Fibroblast of peridontal ligament (primary cell): ENCODE data around the gene CHST11.

ENCODE experiments used
- DNase-seq: peaks from one replicate; pipeline ENCODE4 v3.0.0-alpha.2; 2010; ENCODE audit errors: extremely low read depth

Gene CHST11

DNA sequence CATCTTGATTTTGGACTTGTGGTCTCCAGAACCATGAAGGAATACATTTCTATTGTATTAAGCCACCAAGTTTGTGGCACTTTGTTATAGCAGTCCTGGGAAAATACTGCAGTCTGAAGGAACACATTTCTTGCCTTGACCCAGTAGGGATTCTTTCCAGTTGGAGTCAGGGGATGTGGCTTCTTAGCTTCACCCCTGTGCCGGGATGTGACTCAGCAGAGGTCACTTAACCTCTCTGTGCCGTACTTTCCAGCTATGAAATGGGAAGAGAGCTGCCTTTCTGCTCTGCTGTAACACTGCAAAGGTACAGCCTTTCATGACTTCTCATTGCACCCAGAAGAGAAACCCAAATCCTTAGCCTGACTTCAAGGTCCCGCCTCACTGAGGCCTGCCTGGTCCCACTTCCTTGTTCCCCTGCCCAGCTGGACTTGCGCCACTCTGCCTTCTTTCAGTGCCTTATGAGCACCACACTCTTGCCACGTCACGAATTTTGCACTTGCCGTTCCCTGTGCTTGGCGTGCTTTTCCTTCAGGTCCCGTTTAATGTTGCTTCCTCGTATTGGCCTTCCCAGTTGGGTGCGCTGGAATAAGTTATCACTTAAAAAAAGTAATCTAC lies 24.2 kb downstream of the CHST11 start:
- no peak for DNase-seq

DNA sequence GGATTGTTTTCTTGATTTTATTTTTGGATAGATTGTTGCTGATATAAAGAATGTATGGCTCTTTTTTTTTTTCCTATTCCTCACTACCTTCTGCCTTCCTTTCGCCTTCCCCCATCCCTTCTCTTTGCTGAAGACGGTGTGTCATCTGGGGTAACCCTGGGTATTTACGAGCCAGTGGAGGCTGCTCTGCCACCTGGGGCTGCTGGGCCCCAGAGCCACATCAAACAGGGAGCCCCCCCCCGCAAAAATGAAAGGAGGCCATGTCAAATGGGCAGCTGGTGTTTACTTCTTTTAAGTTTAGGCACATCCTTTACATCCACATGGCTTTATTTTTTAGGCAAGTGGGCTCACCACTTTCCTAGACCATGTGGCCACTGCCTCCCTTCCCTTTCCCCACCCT lies 25.4 kb downstream of the CHST11 start:
- DNase-seq, result no peak

DNA sequence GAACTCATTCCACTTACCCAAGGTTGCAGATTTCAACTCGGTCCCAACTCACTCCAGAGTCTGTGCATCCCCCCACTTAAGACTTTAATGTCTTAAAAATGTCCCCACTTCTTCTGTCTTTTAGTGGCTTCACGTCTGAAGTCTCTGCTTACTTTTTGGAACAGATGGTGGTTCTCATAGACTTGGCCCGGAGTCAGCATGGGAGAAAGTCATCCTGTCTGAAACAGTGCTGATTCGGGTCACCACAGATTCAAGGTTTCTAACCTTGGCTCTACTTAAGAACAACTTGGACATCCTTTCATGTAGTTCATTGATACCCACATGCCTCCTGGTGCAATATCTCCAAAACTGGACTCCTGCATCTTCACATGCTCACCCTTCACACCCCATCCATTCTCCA lies 26.0 kb downstream of the CHST11 start:
- no peak for DNase-seq

DNA sequence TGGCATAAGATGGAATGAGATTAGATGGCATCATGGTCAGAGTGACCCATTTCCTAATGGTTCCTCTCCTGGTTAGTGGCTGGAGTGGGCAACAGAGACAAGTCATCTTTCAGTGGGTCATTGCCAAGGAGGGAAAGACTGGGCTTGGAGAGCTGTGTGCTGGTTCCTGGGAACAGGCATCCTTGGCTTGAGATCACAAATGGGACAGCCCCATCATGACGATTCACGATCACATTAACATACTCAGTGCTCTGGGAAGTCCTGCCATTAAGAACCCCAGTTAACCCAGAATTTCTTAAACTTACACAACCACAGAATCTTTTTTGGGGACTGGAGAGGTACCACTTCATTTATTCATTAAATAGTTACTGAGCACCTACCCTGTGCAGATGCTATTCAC lies 27.3 kb downstream of the CHST11 start:
- no peak for DNase-seq

DNA sequence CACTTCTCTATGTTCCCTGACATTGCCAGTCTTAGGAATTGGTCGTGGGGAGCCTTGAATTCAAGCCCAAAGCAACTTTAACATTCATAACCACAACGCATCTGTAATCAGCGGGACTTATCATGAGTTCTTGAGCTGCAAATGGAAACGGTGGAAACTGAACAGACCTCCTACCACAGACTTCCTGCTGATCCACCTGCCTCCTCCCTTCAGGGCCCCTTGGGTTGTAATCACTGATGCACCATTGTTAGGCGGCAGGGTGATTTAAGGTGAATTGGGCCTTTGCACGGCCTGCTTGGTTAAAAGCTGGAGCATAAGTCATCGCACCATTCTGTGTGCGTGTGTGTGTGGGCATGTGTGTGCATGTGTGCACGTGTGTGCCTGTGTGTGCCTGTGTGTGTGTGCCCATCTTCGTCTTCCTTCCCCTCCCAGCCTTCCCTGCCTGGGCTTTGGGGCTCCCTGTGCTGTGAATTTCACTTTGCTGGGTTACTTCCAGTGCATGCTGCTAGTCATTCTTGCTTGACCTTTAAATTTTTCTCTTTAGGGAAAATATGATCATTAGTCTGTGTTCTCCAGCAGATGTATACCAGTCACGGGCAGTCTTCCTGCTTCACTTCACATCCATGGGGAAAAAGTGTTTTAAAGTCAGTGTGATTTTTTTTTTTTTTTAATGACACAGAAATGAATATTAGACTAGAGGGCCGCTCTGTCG lies 29.1 kb downstream of the CHST11 start:
- no peak for DNase-seq

DNA sequence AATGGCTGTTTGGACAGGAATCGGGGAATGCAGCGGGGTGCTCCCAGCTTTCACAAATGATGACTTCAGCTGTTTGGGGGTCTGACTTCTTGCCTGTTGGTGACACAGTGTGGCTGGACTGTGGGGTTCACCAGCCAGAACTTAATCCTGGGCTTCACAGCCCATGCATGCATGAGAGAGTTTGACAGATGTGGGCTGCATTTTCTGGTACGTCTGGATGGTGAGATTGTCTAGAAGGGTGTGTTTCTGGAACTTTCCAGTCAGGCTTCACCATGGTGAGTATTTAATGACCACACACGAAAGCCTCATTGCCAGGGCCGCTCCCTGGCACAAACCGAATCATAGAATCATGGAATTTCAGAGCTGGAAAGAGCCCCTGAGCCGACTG lies 29.6 kb downstream of the CHST11 start:
- no peak for DNase-seq

DNA sequence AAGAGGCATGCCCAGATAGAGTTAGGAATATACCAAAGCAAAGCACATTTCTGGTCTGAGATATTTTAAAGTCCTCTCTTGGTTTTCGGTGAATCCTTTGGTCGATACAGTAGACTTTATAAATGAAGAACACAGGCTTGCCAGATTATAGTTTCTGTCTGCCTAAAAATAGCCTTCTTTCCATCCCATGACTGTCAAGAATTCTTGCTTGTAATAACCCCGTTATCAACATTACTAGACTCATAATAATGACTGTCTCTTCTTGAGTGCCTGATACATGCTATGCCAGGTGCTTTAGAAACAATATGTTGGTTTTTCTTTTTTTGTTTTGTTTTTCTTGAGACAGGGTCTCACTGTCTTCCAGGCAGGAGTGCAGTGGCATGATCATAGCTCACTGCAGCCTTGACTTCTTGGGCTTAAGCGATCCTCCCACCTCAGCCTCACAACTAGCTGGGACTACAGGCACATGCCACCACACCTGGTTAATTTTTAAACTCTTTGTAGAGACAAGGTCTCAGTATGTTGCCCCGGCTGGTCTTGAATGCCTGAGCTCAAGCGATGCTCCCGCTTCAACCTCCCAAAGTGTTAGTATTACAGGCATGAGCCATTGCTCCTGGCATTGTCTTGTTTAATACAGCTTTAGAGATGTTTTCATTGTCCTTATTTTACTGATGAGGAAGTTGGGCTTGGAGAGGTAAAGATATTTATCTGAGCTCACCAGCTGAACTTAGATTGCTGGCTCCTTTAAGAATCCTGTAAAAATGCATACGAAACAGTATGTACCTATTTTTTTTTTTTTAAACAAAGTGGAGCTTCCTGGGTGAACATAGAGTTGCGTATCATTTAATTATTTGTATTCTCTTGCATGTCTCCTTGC lies 30.4 kb downstream of the CHST11 start:
- no peak for DNase-seq

DNA sequence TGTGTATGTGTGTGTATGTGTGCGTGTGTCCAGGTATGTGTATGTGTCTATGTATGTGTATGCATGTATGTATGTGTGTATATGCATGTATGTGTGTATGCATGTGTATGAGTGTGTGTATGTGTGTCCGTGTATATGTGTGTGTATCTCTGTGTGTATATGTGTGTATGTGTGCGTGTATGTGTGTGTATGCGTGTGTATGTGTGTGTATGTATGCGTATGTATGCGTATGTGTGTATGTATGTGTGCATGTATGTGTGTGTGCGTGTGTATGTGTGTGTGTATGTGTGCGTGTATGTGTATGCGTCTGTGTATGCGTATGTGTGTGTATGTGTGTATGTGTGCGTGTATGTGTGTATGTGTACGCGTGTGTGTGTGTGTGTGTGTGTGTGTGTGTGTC lies 31.6 kb downstream of the CHST11 start:
- no peak for DNase-seq

DNA sequence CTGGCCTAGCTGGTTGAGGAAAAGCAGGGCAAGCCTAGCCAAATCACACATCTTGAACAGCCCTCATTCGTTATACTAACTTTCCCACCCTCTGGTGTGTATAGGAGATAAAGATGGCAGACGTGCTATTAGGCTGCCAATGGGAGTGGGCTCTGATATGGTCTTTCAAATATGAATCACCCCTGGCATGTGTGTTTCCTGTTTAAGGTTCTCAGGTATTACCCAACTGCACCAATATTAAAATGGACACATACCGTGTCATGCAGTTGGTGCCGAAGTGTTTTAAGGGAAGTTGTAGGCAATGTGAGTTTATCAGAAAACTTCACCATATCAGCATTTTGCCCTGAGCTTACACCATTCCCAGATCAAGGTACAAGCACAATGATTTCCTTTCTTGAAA lies 33.4 kb downstream of the CHST11 start:
- no peak for DNase-seq

DNA sequence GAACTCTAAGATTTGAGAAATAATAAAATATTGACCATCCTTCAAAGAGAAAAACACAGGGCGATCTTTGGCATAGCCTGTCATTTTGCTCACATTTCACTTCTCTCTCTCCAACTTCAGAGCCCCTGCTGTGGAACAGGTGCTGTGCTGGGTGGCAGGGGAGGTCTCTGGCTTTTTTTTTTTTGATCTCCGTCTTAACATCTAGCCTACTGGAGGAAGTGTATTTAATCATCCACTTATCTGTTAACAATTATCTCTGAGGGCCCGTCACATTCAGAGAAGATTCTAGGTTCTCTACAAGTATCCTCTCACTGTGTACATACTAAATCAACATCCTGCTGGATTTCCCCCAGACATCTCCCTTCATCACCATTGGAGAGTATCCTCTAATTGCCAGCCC lies 34.1 kb downstream of the CHST11 start:
- no peak for DNase-seq

DNA sequence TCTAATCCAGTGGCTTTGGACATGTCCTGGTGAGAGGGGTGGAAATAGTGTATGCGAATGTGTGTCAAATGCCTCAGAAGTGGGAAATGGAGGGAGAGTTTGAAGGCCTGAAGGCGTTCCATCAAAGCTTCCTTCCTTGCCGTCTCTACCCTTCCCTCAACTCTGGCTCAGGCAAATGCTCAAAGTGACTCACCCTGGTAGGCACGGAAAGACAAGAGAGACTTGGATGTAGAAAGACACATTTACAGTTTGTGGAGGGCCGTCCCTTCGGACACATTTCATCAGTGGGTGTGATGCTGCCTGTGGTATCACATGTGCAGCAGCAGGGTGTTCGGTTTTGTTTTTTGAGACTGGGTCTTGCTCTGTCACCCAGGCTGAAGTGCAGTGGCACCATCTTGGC lies 36.7 kb downstream of the CHST11 start:
- no peak for DNase-seq

DNA sequence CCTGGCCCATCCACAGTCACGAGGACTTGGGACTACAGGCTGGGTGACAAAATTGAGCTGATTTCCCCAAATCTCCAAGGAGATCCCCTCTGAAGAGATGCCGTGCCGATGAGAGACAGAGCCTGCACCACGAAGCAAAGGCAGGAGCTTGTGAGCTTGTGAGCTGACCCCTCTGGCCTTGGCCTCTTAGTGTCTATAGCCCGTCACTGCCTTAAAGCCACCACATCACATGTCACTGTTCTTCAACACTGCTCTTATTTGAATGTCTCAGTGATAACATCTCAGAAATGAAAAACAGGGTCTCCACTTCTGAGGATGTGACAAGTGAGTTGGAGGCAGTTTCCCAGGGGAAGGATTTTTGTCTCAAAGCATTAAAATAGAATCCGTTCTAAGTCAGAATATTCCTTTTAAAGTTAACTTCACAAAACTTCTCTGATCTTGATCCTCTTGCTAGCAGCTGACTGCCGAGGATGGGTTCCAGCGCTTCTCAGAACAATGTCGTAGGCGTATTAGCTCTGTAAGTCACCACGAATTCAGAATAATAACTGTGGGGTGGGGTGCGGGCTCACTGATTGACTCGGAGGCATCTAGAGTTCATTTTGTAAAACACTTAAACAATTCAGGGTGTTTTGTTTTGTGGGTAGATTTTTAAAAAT lies 37.5 kb downstream of the CHST11 start:
- DNase-seq, result peak; percentile 64

DNA sequence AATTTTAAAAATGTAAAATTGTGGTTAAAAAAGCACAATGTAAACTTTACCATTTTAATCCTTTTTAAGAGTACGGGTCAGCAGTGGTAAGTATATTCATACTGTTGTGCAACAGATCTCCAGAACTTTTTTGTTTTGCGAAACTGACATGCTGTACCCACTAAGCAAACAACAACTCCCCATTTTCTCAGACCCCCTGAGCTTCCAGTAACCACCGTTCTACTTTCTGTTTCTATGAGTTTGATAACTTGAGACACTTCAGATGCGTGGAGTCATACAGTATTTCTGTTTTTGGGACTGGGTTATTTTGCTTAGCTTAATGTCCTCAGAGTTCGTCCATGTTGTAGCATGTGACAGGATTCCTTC lies 38.0 kb downstream of the CHST11 start:
- DNase-seq, result peak; percentile 67

DNA sequence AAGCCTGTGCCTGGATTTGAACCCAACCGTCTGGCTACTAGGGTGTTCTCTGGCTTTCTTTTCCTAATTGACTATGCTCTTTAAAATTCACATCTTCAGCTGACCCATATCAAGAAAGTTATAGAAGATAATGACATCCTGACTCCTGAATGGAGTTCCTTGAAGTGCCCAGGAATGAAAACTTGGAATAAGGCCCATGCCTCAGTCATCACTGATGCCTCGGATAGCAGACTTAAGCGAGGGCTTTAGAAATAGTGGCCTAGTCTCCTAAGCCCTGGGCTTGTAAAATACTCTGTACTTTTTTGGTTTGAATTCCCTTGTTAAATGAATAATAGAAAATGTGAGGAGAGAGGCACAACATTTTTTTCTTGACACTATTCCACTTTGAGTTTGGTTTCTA lies 39.0 kb downstream of the CHST11 start:
- DNase-seq, result peak; percentile 30

DNA sequence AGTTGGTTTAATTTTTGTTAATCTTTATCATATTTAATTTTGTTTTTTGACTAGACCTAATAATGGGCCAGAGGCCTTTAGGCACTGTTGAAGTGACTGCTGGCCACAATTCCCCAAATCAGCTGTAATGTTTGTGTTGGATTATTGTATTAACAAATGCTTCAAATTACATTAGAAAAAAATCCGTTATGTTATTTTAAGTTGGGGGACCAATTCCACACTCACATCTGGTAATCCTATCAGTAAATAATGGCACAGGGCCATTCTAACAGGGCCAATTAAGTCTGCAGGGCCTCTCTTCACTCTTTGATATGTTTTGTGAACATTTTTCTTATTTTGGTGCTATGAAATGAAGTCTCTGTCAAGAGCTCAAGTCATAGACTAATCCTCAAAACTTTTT lies 39.6 kb downstream of the CHST11 start:
- peak; percentile 29 for DNase-seq

DNA sequence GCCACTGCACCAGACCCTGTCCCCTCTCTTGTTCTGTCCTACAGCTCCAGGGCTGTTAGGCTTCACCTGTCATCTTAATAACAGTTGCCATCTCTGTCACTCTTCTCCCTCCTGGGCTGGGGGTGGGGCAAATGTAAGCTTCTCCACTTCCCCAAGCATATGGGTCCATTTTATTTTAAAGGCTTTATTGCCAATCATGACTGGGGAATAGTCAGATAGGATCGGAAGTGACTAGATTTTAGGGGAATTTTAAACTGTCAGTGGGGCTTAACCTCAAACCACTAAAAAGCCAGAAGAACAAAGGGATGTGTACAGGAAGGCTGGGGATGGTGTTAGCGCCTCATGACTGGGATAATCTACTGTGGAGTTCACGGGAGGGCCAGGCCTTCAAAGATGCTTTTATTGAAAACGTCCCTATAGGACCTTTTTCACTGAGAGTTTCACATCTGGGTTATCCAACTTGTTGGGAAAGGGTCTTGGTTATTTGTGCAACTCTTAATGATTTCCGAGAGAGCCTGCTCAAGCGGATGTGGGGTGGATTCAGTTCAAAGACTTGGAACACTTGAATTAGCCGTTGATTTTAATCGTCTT lies 41.6 kb downstream of the CHST11 start:
- DNase-seq, result no peak

DNA sequence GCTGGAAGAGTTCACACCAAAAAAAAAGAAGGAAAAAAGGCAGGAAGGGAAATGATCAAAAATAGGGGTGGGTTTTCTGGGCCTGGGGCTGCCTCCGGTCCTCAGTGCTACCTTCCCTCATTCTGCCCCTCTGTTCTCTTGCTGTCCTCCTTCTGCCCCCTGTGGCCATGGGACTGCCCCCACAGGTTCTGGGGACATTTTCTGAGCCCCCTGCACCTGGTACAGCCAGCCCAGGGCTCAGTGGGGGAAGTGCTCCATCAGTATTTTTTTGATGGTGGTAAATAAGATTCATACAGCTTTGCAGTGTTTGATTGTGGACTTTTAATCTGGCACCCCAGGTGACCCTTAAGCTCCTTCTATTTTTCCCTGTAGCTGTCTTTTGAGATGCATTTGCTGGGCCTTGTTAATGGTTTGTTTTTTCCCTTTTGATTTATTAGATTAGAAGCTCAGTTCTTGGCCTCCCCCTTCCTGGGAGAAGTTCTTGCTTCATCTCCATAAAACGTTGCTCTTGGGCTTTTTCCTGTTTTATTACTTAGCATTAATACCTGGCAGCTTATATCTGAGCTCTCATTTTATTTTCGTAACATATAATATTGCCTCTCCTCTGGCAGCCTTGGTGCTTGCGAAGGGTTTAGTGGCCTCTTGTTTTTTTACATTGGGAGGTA lies 43.1 kb downstream of the CHST11 start:
- DNase-seq, result no peak

DNA sequence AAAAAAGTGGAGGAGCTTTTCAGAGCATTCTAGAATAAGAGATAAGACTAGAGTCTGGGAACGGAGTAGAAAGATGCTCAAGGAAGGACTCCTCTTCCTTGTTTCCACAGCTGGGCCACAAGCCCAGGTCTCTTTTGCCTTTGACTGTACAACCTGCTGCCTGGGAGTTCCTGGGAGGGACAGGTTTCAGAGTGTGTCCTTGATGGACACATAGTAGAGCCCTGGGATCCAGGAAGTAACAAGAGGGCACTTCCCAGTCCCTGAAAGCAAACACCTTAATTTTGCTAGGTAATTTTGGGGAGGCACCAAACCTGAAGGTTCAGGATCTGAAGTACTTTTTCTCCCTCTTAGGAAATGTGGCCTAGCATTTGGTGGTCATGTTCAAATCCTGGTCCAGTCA lies 44.4 kb downstream of the CHST11 start:
- DNase-seq, result no peak

DNA sequence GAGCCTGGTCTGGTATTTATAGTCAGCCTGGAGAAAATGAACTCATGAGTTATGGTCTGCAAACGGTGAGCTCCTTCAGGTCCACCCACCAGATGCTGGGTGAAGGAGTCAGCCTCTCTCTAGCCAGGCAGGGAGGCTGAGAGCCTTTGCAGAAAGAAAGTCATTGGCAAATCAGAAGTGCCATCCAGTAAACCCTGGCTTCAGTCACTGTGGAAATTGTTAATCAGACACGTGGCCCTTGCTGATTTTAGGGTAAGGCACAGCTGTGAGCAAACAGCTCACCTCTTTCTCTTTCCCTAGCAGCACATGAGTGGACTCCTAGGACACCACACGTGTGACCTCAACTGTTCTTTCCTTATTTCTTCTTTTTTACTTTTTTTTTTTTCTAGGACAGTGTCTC lies 44.9 kb downstream of the CHST11 start:
- no peak for DNase-seq

DNA sequence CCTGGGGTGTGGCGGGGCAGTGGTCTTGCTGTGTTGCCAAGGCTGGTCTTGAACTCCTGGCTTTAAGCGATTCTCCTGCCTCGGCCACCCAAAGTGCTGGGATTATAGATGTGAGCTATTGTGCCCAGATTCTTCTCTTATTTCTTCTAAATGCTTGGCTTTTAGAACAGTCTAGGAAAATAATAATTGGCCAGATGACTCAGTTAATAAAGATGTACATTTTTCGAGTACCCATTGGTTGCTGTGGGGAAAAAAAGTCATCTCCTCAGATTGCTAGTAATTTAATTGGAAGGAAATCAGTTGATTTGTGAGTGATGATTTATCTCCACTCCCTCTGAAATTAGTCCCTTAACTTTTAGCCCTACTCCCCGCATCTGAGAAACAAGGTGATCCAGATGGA lies 45.5 kb downstream of the CHST11 start:
- DNase-seq, result no peak

DNA sequence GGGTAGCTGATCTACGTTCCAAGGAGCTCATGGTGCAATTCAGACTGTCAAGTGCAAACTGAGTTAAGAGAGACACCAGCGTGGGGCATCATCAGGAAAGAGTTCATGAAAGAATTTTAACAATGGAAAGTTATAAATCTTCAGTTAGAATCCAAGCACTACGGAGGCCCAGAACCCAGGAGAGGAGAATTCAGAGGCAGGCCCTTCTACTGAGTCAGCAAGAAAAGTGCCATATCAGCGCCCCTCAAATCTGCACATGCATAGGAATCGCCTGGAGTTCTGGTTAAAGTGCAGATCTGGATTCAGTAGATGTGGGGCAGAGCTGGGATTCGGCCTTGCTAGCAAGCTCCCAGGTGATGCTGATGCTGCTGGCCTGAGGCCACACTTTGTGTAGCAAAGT lies 45.9 kb downstream of the CHST11 start:
- no peak for DNase-seq

DNA sequence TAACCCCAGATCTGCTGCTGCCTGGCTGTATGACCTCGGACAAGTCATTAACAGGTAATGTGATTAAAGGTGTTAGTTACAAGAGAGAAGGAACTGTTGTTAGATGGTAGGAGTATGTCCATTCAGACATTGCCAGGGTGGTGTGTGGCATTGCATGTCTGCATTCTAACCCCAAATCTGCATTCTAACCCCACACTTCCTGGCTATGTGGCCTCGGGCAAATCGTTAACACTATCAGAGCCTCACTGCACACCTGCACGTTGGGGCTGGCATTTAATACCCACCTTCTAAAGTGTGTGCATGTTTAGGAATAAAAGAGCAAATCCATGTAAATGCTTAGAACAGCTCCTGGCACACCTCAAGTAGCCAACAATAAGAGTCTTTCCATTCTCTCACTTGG lies 46.4 kb downstream of the CHST11 start:
- no peak for DNase-seq
